NCI-H2227 (cell line): ENCODE results near the gene CDON.
A peak's percentile ranks its signal among the peaks of the same experiment; 100 is the strongest.

ENCODE experiments used
- DNase-seq: peaks from one replicate; lab custom pipeline; 2025; ENCODE audit not compliant: unreplicated experiment; lab: John Stamatoyannopoulos, UW

CDON gene

GRCh38 chr11:125945011-125945796 lies 117.5 kb downstream of the CDON start:
- DNase-seq = no peak

- DNase-seq = no peak
These were observed 118.2 kb downstream of the CDON start for GRCh38 chr11:125944350-125945010.

DNA sequence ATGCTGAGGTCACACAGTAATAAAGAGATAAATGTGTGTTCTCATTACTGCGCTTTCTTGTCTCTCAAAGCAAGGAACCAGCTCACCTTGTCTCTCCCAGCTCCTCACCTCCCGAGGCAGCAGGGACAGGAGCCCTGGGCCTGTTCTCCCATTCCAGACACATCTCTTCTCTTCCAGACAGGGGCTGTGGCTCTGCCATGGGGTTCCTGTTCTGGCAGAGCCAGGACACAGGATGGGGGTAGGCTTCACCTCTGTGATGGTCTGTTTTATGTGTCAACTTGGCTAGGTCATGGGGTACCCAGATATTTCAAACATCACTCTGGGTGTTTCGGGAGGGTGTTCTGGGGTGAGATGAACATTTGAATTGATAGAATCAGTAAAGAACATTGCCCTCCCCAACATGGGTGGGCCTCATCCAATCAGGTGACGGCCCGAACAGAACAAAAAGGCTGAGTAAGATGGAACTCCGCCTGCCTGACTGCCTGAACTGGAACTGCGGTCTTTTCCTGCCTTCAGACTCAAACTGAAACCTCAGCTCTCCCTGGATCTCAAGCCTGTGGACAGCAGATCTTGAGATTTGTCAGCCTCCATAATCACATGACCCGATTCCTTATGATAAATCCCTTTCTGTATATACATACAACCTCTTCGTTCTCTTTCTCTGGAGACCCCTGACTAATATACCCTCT lies 118.9 kb downstream of the CDON start:
- DNase-seq = no peak

GRCh38 chr11:125942771-125943428 lies 119.8 kb downstream of the CDON start:
- DNase-seq = no peak

DNA sequence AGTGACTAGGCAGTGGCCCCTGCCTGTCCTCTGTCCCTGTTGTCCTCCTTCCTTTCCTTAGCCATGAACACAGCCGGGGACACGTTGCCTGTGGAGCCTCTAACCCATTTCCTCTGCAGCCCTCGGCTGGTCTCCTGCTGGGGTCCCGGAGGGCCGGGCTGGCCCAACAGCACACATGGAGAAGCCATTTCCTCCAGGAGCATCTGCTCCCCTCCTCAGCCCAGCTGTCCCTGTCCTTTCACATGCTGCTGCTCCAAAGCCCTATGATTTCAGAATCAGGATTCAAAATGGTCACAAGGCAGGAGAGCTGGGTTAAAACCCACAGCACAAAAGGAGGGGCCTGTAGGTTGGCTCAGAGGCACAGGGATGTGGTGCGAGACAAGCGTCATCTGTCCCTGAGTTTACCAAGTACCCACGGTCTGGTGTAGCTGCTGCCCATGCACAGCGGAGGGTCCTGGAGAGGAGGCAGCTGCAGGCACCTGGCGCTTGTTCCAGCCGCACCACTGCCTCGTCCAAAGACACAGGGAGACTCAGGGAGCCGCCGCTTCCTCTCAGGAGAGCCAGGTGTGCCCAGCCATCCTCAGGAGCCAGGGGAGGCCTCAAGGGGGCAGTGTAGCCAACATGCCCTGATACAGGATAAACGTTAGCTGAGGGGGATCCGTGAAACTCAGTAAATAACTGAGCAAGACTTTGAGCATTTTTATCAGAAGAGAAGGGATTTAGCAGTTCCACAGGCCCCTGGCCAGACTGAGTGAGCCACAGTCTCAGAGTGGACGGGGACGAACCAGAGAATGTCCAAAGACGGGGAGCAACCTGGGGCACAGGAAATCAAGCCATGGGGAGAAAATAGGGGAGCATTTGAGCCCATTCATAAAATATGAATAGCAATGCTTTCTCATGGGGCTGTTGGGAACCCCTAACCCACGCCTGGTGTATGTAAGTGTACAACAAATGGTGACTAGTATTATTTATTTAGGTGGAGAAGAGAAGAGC lies 120.8 kb downstream of the CDON start:
- DNase-seq = peak; percentile 45

- DNase-seq = no peak
These were observed 121.4 kb downstream of the CDON start for GRCh38 chr11:125941267-125941618.

DNA sequence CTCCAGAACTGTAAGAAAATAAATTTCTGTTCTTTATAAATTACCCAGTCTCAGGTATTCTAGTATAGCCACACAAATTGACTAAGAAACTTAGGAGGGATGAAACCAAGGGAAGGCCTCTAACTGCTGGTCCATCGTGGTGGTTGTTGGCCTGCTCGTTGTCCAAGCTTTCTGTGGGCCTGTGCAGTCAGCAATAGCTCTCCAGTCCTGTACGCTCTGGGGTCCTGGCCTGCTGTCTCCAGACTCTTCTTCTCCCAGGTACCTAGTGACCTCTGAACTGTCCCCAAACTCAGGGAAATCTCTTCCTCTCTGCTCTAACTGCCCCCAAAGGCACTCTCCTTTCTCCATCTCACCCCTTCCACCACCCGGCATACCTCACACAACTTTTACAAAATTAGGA lies 122.5 kb downstream of the CDON start:
- no peak for DNase-seq

DNA sequence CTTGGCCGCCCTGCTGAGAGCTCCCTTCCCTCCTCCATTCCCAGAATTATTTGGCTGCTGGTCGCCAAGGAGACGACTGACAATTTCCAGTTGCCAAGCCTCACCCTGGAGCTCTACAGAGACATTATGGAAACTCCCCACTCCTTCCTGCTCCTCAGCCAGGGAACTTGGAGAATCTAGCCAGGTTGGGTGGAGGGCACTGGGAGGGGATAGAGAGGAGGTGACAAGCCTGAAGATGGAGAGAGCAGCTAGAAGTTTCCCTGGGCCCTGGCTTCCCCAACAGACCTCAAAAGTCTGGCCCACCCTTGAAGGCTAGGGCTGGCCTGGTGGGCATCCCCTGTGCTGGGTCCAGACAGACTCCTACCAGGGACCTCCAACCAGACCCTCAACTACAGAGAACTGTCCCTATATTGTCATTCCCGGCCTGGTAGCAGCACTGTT lies 123.6 kb downstream of the CDON start:
- DNase-seq = peak; percentile 4

- no peak for DNase-seq
These were observed 124.2 kb downstream of the CDON start for GRCh38 chr11:125938418-125938817.

GRCh38 chr11:125935618-125936199 lies 127.0 kb downstream of the CDON start:
- no peak for DNase-seq

DNA sequence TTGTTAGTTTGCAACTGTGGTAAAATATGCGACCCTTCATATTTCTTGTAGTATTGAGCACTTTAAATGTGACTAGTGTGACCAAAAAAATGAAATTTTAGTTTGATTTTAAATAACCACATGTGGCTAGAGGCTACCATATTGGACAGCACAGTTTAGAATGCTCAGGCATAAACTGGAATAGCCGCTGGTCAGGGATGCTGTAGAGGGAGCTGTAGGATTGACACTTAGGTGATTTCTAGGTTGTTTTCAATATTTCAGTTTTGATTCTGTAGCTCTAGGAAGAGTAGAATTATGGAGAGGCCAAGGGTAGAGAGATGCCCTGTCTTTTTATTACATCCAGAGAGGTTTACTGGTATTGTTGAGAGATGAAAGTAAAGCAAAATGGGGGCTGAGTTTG lies 127.6 kb downstream of the CDON start:
- DNase-seq = no peak

DNA sequence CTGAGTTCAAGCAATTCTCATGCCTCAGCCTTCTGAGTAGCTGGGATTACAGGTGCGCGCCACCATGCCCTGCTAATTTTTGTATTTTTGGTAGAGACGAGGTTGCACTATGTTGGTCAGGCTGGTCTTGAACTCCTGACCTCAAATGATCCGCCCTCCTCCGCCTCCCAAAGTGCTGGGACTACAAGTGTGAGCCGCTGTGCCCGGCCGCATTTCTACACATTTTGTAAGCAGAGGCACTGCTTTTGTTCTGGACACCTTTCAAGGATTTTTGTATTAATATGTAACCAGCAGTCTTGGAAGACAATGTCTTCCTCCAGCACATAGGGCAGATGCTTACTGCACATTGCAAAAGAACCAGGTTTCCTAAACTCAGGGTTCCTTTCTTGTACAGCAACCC lies 128.2 kb downstream of the CDON start:
- DNase-seq = no peak

- no peak for DNase-seq
These were observed 129.4 kb downstream of the CDON start for GRCh38 chr11:125933030-125933813.

DNA sequence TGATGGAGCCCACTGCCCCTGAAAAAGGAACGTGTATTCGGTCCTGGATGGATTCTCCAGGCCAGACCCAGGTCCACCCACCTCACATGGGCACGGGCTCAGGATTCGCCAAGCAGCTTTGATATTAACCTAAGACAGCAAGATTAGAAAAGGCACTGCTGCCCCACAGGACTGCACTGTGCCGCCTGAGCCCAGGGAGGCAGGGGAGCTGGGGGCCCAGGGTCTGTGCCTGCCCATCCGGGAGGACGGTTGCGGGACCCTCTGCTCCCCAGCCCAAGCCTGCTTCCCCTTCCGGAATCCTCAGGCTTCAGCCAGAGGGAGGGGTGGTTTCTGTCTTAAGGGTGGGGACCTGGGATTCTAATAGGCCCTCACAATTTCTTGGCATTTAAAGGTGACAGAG lies 130.4 kb downstream of the CDON start:
- no peak for DNase-seq

- DNase-seq = no peak
These were observed 131.0 kb downstream of the CDON start for GRCh38 chr11:125931668-125932067.

- DNase-seq = no peak
These were observed 131.6 kb downstream of the CDON start for GRCh38 chr11:125931116-125931515.

- DNase-seq = no peak
These were observed 132.6 kb downstream of the CDON start for GRCh38 chr11:125930076-125930450.

GRCh38 chr11:125929445-125930075 lies 133.1 kb downstream of the CDON start:
- DNase-seq = no peak

DNA sequence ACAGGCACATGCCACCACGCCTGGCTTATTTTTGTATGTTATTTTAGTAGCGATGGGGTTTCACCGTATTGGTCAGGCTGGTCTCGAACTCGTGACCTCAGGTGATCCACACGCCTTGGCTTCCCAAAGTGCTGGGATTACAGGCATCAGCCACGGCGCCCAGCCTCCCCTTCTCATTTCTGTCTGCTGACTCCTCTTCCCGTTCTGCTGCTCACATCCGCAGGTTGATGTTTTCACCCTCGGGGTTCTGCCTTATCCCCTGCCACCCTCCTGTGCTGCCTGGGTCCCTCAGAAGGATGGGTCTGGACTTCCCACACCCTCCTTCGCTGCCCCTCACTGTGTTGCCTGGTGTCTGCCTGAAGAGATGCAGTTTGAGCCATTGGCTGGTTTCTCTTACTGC lies 136.0 kb downstream of the CDON start:
- DNase-seq = no peak
